Measurements from ENCODE around the gene GLI3. TPM values are rescaled to one million over a fixed set of nuclear protein-coding genes. Genes with fewer than 3 reads are reported as not detected.

Gene GLI3
- total and polyA plus RNA-seq, 2 of the 8 experiments (the other 6 are each of a cell fraction or from before 2014, with no cell fraction given) = 8.0 to 31.1 TPM

DNA sequence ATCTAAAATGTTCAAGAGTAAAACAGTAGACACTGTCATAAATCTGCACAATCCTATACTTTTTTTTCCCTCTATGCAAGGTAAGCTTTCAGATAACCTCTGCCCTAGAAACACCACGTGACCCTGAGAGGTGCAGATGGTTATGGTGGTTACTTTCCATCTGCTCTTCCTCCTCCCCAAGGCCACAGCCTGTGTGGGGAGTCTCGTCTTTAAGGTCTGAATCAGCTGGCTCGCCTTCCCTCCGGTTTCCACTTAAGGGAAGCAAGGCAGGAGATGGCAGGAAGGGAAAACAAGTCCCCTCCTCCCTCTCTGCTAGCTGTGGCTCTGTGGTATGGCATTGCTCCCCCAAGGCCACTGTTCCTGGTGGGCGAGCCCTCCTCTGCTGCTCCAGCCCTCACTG is 181.8 kb downstream of the GLI3 start:
- ChIA-PET CTCF (ENCODE audit: partially characterized antibody) (no interaction called here), POLR2A (ENCODE audit: partially characterized antibody) (no interaction called here)
- Histone ChIP-seq H3K9ac (replicated peaks in 1 of 4; ENCODE audit: extremely low read depth in 1 of 4, low read depth in 3 of 4, low read length in 3 of 4) (no peak overlapping the region), H2BK12ac (ENCODE audit: low read depth, low read length) (no peak overlapping the region), H3K18ac (ENCODE audit: extremely low read depth, low read length) (no peak overlapping the region; the same call in 1 of the 2 replicates), H3K79me1 (ENCODE audit: low read depth, low read length) (no peaks in the 10 kb centered on the region), H2AFZ (ENCODE audit: low read length) (no peak overlapping the region), H3K27me3 (replicated peaks in 1 of 4; ENCODE audit: control insufficient read depth in 3 of 4, extremely low read depth in 1 of 4, insufficient read depth in 3 of 4, low read length in 3 of 4) (no peaks in the 10 kb centered on the region), H3K4me2 (ENCODE audit: insufficient read depth in 1 of 2, low read depth in 2 of 2, low read length in 2 of 2) (no peak overlapping the region), H4K5ac (ENCODE audit: insufficient read length, low read depth, low read length) (no peak overlapping the region), H2BK120ac (replicated peaks; ENCODE audit: low read depth, low read length) (no peak overlapping the region), H3K4me3 (ENCODE audit: extremely low read depth in 1 of 4, insufficient read depth in 2 of 4, low read depth in 3 of 4, low read length in 4 of 4) (no peak overlapping the region), H3K9me3 (ENCODE audit: insufficient read depth in 2 of 2, low read depth in 1 of 2, low read length in 1 of 2) (no peaks in the 10 kb centered on the region), H2BK5ac (ENCODE audit: low read depth, low read length) (no peak overlapping the region), H2BK20ac (ENCODE audit: low read length) (no peak overlapping the region), H2BK15ac (ENCODE audit: low read length) (no peak overlapping the region), H3K4me1 (replicated peaks in 1 of 4; ENCODE audit: control insufficient read depth in 3 of 4, insufficient read depth in 4 of 4, low read length in 3 of 4) (no peaks in the 10 kb centered on the region), H3K79me2 (ENCODE audit: control insufficient read depth in 1 of 2, insufficient read depth in 2 of 2, low read length in 2 of 2) (no peaks in the 10 kb centered on the region), H4K91ac (replicated peaks; ENCODE audit: insufficient read length, low read length) (no peak overlapping the region), H3K14ac (ENCODE audit: insufficient read length) (no peak overlapping the region), H3K4ac (replicated peaks; ENCODE audit: insufficient read length, low read depth, low read length) (no peak overlapping the region), H4K20me1 (replicated peaks in 1 of 2; ENCODE audit: control insufficient read depth in 1 of 2, insufficient read depth in 2 of 2, low read length in 2 of 2) (no peaks in the 10 kb centered on the region), H3K23me2 (ENCODE audit: low read depth, low read length) (no peaks in the 10 kb centered on the region), H3K27ac (ENCODE audit: low read depth, low read length) (no peak overlapping the region), H3K56ac (replicated peaks; ENCODE audit: insufficient read length, low read depth, low read length) (no peak overlapping the region), H3K23ac (ENCODE audit: insufficient read length) (no peak overlapping the region), H3K36me3 (ENCODE audit: control insufficient read depth in 2 of 4, insufficient read depth in 4 of 4, low read length in 3 of 4) (no peaks in the 10 kb centered on the region), H2AK5ac (ENCODE audit: low read depth, low read length) (0 out of 2 replicates have a peak overlapping the region, but pooled peaks have one; percentile 40), H4K8ac (ENCODE audit: extremely low read depth, insufficient read depth, low read length) (no peak overlapping the region)
- DNase-seq (ENCODE audit: low read depth in 1 of 2, low spot score in 2 of 2) (no peak), FAIRE-seq (no peak)
- 97% methylated on average over 5 of the region's 5 CpGs; no CpG with 5 or more reads in 1 of the 2 experiments for WGBS, 2 experiments (ENCODE audit: extremely low coverage in 1 of 2, insufficient coverage in 1 of 2, insufficient read length in 1 of 2, insufficient replicate concordance in 2 of 2, low coverage in 1 of 2, low lambda C conversion rate in 2 of 2, missing lambda C conversion rate in 1 of 2)
- TF ChIP-seq PHF8 (conservative IDR thresholded peaks at IDR 0.05; ENCODE audit: low read depth, low read length) = no peak
- TF ChIP-seq HDAC2 (IDR thresholded peaks at IDR 0.05; ENCODE audit: borderline replicate concordance in 1 of 2, low read depth in 2 of 2, low read length in 2 of 2) = no peak
- TF ChIP-seq, protein P1, sequence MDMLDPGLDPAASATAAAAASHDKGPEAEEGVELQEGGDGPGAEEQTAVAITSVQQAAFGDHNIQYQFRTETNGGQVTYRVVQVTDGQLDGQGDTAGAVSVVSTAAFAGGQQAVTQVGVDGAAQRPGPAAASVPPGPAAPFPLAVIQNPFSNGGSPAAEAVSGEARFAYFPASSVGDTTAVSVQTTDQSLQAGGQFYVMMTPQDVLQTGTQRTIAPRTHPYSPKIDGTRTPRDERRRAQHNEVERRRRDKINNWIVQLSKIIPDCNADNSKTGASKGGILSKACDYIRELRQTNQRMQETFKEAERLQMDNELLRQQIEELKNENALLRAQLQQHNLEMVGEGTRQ (IDR thresholded peaks at IDR 0.05; ENCODE audit: low read length) = no peak
- TF ChIP-seq, protein P2, sequence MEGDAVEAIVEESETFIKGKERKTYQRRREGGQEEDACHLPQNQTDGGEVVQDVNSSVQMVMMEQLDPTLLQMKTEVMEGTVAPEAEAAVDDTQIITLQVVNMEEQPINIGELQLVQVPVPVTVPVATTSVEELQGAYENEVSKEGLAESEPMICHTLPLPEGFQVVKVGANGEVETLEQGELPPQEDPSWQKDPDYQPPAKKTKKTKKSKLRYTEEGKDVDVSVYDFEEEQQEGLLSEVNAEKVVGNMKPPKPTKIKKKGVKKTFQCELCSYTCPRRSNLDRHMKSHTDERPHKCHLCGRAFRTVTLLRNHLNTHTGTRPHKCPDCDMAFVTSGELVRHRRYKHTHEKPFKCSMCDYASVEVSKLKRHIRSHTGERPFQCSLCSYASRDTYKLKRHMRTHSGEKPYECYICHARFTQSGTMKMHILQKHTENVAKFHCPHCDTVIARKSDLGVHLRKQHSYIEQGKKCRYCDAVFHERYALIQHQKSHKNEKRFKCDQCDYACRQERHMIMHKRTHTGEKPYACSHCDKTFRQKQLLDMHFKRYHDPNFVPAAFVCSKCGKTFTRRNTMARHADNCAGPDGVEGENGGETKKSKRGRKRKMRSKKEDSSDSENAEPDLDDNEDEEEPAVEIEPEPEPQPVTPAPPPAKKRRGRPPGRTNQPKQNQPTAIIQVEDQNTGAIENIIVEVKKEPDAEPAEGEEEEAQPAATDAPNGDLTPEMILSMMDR (IDR thresholded peaks at IDR 0.05; ENCODE audit: control extremely low read depth in 1 of 3, insufficient read depth in 1 of 3, low read depth in 1 of 3, low read length in 3 of 3) = no peak
- TF ChIP-seq EGR1 (IDR thresholded peaks at IDR 0.05; ENCODE audit: borderline replicate concordance, low read depth, low read length) = no peak
- TF ChIP-seq CBX8 (IDR thresholded peaks at IDR 0.05; ENCODE audit: borderline replicate concordance, low read depth, low read length) = no peak
- no peak for TF ChIP-seq POLR2AphosphoS5 (IDR thresholded peaks at IDR 0.05; ENCODE audit: low read depth, low read length)
- TF ChIP-seq, protein P3, sequence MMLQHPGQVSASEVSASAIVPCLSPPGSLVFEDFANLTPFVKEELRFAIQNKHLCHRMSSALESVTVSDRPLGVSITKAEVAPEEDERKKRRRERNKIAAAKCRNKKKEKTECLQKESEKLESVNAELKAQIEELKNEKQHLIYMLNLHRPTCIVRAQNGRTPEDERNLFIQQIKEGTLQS (IDR thresholded peaks at IDR 0.05; ENCODE audit: insufficient read depth, low read depth, low read length) = no peak
- TF ChIP-seq CHD1 (IDR thresholded peaks at IDR 0.05; ENCODE audit: low read depth, low read length) = no peak
- TF ChIP-seq CEBPB (IDR thresholded peaks at IDR 0.05; ENCODE audit: low read depth, low read length) = no peak
